ENCODE measurements around the gene TEX19.
A peak's percentile ranks its signal among the peaks of the same experiment; 100 is the strongest.
"Not testable (repeated sequence)": the region's sequence is repeated elsewhere in the genome, so short reads cannot be mapped to it uniquely, and the experiment has no call there.

Gene TEX19

GRCh38 chr17:82338858-82339633 is 20.0 kb upstream of the TEX19 start:
- no peak for DNase-seq

DNA sequence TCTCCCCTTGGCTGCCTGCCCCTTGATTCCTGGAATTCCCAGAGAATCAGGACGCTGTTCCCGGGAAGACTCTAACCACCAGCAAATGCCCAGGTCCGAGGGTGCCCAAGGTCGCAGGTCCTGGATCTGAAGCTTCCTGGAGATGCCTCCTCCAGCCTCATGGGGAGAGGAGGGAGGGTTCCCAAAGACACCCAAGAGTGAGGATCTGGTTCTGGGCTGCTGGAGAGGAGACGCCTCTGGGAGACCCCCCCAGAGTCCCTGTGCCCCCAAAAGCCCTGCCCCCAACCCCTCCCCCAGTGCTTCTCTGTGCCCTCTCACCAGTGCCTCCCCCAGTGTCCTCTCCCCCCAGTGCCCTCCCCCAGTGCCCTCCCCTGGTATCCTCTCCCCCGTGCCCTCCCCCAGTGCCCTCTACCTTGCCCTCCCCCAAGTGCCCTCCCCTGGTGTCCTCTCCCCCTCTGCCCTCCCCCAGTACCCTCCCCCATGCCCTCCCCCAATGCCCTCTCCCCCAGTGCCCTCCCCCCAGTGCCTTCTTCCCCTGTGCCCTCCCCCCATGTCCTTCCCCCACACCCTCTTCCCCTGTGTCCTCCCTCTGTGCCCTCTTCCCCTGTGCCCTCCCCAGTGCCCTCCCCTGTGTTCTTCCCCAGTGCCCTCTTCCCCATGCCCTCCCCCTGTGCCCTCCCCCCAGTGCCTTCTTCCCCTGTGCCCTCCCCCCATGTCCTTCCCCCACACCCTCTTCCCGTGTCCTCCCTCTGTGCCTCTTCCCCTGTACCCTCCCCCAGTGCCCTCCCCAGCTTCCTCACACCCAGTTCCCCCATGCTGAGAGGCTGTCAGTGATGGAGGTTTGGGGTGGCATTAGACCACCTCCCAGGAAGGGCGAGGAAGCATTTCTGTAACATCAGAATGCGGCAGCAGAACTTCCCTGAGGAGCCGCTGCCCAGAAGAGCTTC is 19.1 kb upstream of the TEX19 start:
- no peak for DNase-seq

GRCh38 chr17:82342361-82343079 is 16.5 kb upstream of the TEX19 start:
- no peak for DNase-seq

GRCh38 chr17:82343560-82343959 is 15.5 kb upstream of the TEX19 start:
- DNase-seq: no peak

DNA sequence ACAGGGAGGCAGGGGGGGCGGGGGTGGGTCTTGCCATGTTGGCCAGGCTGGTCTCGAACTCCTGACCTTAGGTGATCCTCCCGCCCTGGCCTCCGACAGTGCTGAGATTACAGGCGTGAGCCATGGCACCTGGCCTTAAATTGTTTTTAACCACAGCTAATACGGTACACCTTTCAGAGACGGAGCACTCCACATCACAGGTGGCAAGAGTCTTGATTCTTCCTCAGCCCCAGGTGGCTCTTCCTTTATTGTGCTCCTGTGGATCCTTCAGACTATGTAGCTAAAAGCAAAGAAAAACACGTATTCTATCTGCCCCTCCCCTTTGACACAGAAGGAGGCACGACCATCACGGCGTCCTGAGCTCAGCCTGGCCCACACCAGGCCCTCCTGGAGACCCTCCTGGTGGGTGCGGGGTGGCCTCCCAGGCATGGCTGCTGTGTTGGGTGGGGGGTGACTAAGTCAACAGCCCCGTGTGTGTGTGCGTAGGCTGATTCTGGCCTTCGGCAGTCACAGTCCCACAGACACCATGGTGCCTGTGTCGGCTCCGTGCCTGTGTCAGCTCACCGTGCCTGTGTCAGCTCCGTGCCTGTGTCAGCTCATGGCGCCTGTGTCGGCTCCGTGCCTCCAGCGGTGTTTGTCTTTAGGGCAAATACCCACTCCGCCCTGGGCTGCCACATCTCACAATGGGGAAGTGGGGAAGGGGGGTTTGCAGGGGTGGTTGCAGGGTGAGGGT is 14.7 kb upstream of the TEX19 start:
- no peak for DNase-seq

DNA sequence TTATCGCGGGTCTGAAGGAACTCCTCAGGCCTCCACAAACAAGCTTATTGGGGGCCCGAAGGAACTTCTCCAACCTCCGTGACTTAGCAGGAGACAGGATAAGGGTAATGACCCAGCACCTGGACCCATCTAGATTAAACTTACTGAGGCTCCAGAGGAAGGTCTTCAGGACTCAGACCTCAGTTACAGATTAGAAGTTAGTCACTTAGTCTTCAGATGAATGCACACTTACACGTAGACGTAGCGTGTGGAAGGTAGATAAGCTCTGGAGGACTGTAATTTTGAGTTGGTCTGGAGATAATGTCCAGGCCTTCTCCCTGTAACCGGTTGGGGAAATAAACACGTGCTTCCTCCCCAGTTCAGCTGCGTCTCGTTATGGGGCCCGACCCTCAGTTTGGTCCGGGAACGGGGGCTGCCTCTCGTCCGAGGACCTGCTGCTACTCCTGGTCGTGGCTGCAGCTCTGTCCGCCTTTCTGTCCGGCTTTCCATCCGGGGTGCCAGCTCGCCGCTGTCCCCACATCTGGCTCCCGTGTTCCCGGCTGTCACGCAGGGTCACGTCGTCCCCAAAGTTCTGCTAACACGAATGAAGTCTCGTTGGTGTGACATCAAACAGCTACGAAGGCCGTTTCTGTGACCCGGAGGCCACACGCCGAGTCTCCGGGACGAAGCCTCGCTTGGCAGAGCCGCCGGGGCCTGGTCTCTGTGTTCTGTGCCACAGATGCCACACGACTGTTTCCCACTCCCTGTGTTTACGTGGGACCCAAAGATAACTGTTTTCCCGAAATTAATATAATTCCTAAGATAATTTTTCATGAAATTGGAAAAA is 13.7 kb upstream of the TEX19 start:
- DNase-seq: no peak

DNA sequence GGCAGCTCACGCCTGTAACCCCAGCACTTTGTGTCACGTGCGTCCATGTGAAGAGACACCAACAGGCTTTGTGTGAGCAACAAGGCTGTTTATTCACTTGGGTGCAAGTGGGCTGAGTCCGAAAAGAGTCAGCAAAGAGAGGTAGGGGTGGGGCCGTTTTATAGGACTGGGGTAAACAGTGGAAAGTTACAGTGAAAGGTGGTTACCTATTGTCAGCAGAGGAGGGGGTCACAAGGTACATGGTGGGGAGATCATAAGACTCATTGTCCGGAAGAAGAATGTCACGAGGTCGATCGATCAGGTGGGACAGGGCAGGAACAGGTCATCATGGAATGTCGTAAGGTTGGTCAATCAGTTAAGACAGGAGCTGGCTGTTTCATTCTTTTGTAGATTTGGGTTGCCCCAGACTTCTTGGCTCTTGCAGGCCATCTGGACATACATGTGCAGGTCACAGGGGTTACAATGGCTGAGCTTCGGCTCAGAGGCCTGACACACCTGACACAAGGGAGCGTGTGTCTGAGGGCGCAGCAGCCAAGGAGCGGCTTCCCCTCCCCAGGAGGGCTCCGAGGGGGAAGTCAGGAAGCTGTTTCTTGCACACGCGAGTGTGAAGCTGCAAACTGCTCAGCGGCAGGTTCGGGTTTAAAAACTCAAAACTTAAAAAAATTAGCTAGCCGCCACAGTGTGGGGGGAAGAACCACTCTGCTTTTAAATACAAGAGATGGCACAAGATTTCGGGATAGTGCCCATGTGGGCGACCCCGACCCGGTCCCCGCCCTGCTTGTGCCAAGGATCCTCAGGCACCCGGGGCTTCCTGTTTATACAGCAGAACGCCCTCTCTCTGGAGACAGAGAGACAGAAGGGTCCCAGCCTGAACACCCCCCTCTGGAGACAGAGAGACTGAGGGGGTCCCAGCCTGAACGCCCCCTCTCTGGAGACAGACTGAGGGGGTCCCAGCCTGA is 12.4 kb upstream of the TEX19 start:
- DNase-seq: no peak

GRCh38 chr17:82347994-82348393 is 11.1 kb upstream of the TEX19 start:
- DNase-seq: not testable (repeated sequence)

- no peak for DNase-seq
These were observed 10.6 kb upstream of the TEX19 start for GRCh38 chr17:82348434-82348833.

DNA sequence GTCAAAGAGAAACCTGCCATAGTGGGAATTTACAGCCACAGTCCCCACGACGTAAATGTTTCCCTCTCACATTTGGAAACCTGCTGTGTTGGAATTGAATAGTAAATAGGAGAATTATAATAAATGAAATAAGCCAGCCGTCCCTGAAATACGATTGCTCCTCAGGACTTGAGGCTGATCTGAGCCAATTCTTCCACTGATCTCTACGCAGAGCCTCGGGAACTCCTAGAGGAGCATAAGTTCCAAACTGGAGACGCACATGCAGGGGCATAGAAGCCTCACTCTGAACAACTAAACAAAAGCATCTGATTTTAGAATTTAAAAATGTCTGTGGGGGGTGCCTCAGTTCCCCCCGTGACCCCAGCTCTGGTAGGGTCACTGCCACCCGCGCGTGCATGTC is 10.2 kb upstream of the TEX19 start:
- no peak for DNase-seq

GRCh38 chr17:82349287-82349701 is 9.8 kb upstream of the TEX19 start:
- DNase-seq: no peak

- no peak for DNase-seq
These were observed 8.6 kb upstream of the TEX19 start for GRCh38 chr17:82350182-82351030.

GRCh38 chr17:82351254-82351712 is 7.8 kb upstream of the TEX19 start:
- no peak for DNase-seq

DNA sequence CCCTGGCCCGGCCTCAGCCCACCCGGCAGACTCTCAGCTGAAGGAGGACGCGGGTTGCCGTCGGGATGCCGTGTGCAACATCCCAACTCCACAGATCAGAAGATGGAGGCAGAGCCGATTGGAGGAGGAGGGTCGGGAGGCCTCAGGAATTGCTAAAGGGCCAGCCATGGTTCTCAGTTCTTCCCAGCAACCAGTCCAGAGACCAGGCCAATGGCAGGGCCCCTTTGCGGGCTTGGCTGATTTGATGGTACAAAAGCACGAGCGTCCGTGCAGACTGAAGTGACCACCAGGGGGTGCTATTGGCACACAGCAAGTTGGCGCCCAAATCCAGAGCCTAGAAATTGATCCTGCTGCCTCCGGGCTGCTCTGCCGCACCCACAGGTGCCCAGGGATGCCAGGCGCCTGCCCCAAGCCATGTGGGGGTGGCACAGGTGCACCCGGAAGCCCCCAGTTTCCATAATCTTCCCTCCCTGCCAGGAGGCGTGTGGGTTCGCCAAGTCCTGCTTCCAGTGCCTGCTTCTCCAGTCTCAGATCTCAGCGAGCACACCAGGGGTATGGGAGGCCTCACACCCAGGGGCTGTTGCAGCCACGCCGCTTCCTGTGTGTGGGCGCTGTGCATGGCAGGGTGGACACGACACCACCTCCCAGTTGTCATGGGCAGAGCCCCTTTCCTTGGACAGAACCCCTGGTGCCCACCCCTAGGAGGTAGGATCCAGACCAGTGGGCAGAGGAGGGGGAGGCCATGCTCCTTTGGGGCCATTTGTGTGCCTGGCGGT is 7.1 kb upstream of the TEX19 start:
- DNase-seq: peak; percentile 85

DNA sequence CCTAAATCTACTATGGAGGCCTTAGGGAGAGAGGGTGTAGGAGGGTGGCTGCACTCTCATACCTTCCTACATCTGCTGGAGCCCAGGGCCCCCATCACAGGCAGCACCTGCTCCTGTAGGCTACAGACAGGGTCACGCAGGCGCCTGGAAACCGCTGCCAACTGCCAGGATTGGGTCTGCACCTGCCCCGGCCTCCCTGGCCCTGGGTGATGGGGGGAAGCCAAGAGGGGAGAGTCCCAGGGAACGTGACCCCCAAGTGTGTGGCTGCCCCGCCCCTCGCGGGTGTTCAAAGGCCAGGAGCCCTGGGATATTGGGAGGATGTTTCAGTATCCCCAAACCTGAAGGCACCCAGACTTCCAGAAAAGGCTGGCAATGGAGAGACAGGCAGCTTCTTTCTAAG is 5.6 kb upstream of the TEX19 start:
- no peak for DNase-seq

DNA sequence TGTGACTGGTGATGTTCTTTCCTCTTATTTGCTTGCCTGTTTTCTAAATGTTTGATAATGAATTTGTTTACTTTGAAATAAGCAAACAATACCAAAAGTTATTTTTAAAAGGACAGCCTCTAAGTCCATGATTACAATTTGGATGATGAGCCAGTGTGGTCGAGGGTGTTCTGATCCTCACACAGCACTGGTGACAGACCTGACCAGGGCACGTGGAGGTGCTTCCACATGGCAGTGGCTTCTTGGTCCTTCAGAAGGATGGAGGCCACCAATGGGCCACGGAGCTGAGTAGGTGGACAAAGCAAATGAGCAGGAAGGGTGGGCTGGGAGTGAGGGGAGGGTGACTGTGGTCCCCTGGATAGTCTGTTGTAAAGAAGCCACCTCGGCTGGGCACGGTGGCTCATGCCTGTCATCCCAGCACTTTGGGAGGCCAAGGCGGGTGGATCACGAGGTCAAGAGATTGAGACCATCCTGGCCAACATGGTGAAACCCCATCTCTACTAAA is 4.2 kb upstream of the TEX19 start:
- no peak for DNase-seq

- no peak for DNase-seq
These were observed 3.1 kb upstream of the TEX19 start for GRCh38 chr17:82355770-82356427.

GRCh38 chr17:82356845-82357355 is 2.1 kb upstream of the TEX19 start:
- no peak for DNase-seq
